H1 (cell line): ENCODE measurements around the gene PRKAG1.

ENCODE experiments used
- CREB1 ChIP-seq: IDR thresholded peaks from 2 replicates; pipeline ENCODE4 v1.6.1; 2012; ENCODE audit warnings: inconsistent platforms
- EP300 ChIP-seq, 2 experiments: IDR thresholded peaks; 1 replicate in 1 of 2; 2 replicates in 1 of 2; pipeline ENCODE4 v1.6.1; 2011 to 2012; ENCODE audit warnings: low read depth in 2 of 2, low read length in 2 of 2, mild to moderate bottlenecking in 2 of 2, borderline replicate concordance in 1 of 2, inconsistent platforms in 1 of 2, moderate library complexity in 1 of 2
- GTF2F1 ChIP-seq: IDR thresholded peaks from 2 replicates; pipeline ENCODE4 v1.6.1; 2012; ENCODE audit warnings: low read depth, low read length, improper control_type of control experiment, borderline replicate concordance
- JUND ChIP-seq: IDR thresholded peaks from 2 replicates; pipeline ENCODE4 v1.6.1; 2011; ENCODE audit warnings: mild to moderate bottlenecking, improper control_type of control experiment, low read length
- KDM5A ChIP-seq: fragments of 200-600 bp; IDR thresholded peaks from 2 replicates; pipeline ENCODE4 v1.7.1; 2012; ENCODE audit warnings: mild to moderate bottlenecking, low read length, inconsistent platforms, mixed read lengths
- MAFK ChIP-seq: IDR thresholded peaks from 2 replicates; pipeline ENCODE4 v1.6.1; 2012; ENCODE audit warnings: low read depth, mild to moderate bottlenecking, improper control_type of control experiment, low read length
- POLR2AphosphoS5 ChIP-seq: IDR thresholded peaks from 2 replicates; pipeline ENCODE4 v1.6.1; 2011; ENCODE audit warnings: low read depth, low read length
- SP1 ChIP-seq: IDR thresholded peaks from 2 replicates; pipeline ENCODE4 v1.6.1; 2011; ENCODE audit warnings: low read depth, low read length
- SP2 ChIP-seq: IDR thresholded peaks from 2 replicates; pipeline ENCODE4 v1.6.1; 2012; ENCODE audit warnings: mild to moderate bottlenecking, low read length, inconsistent platforms
- ZNF274 ChIP-seq: IDR thresholded peaks from 2 replicates; pipeline ENCODE4 v1.7.0; 2012; ENCODE audit warnings: low read length, borderline replicate concordance; ENCODE audit errors: extremely low read depth
- TF ChIP-seq, protein P1 (sequence below), 3 experiments: IDR thresholded peaks; 1 replicate in 2 of 3; 2 replicates in 1 of 3; pipeline versions ENCODE4 v1.5.1 to v1.6.1; 2011; ENCODE audit warnings: low read length in 3 of 3, mild to moderate bottlenecking in 3 of 3, inconsistent platforms in 2 of 3, low read depth in 1 of 3, moderate library complexity in 1 of 3; ENCODE audit not compliant: insufficient read depth in 1 of 3; ENCODE audit errors: control extremely low read depth in 1 of 3

- no peak for TF ChIP-seq CREB1
- TF ChIP-seq, protein P1, sequence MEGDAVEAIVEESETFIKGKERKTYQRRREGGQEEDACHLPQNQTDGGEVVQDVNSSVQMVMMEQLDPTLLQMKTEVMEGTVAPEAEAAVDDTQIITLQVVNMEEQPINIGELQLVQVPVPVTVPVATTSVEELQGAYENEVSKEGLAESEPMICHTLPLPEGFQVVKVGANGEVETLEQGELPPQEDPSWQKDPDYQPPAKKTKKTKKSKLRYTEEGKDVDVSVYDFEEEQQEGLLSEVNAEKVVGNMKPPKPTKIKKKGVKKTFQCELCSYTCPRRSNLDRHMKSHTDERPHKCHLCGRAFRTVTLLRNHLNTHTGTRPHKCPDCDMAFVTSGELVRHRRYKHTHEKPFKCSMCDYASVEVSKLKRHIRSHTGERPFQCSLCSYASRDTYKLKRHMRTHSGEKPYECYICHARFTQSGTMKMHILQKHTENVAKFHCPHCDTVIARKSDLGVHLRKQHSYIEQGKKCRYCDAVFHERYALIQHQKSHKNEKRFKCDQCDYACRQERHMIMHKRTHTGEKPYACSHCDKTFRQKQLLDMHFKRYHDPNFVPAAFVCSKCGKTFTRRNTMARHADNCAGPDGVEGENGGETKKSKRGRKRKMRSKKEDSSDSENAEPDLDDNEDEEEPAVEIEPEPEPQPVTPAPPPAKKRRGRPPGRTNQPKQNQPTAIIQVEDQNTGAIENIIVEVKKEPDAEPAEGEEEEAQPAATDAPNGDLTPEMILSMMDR (IDR thresholded peaks at IDR 0.05; ENCODE audit: control extremely low read depth in 1 of 3, insufficient read depth in 1 of 3, low read depth in 1 of 3, low read length in 3 of 3) = no peak
- no peak for TF ChIP-seq ZNF274
- TF ChIP-seq MAFK = no peak
- TF ChIP-seq SP1 = no peak
- TF ChIP-seq EP300 (IDR thresholded peaks at IDR 0.05; ENCODE audit: borderline replicate concordance in 1 of 2, low read depth in 2 of 2, low read length in 2 of 2) = no peak
- no peak for TF ChIP-seq SP2
- no peak for TF ChIP-seq JUND
- TF ChIP-seq GTF2F1 = no peak
- TF ChIP-seq KDM5A = no peak
- no peak for TF ChIP-seq POLR2AphosphoS5
Observed at GRCh38 chr12:48961801-48962200, 56.8 kb downstream of the PRKAG1 start.
